Immature natural killer cell (primary cell): ENCODE data around the gene SMAD9. TPM values are rescaled to one million over a fixed set of nuclear protein-coding genes. Genes with fewer than 3 reads are reported as not detected.

Experiments
- DNase-seq, 3 donors: peaks; one replicate each; pipeline ENCODE4 v3.0.0; 2022; ENCODE audit warnings: mixed read lengths in 1 of 3
- H3K27ac Mint-ChIP-seq, 6 donors: one replicate each; pipeline ENCODE4 v1.8.0; 2020; ENCODE audit warnings: mixed read lengths in 6 of 6, mild to moderate bottlenecking in 5 of 6, inconsistent platforms in 4 of 6, moderate library complexity in 3 of 6
- H3K27me3 Mint-ChIP-seq, 3 donors: one replicate each; pipeline ENCODE4 v1.8.0; 2020 to 2021; ENCODE audit warnings: low read depth in 3 of 3, mild to moderate bottlenecking in 3 of 3, mixed read lengths in 3 of 3, moderate library complexity in 3 of 3, inconsistent platforms in 1 of 3
- H3K36me3 Mint-ChIP-seq, 3 donors: one replicate each; pipeline ENCODE4 v1.8.0; 2020; ENCODE audit warnings: mixed read lengths in 3 of 3, inconsistent platforms in 2 of 3, mild to moderate bottlenecking in 2 of 3
- H3K4me1 Mint-ChIP-seq, 2 donors: one replicate each; pipeline ENCODE4 v1.8.0; 2020; ENCODE audit warnings: inconsistent platforms in 2 of 2, mild to moderate bottlenecking in 2 of 2, mixed read lengths in 2 of 2, moderate library complexity in 1 of 2
- H3K4me3 Mint-ChIP-seq, 5 donors: one replicate each; pipeline ENCODE4 v1.8.0; 2020; ENCODE audit warnings: mild to moderate bottlenecking in 5 of 5, mixed read lengths in 5 of 5, inconsistent platforms in 3 of 5, moderate library complexity in 3 of 5
- H3K9me3 Mint-ChIP-seq, 6 donors: one replicate each; pipeline ENCODE4 v1.8.0; 2020; ENCODE audit warnings: mild to moderate bottlenecking in 6 of 6, mixed read lengths in 6 of 6, inconsistent platforms in 4 of 6, moderate library complexity in 3 of 6
- polyA plus RNA-seq, 3 donors: library from polyadenylated mRNA; unstranded; fragments of 300-500 nt; fragmentation: Illumina TruSeq; gene quantifications; one replicate each; pipeline ENCODE4 v1.2.3, GENCODE V29; 2021

Gene SMAD9
- polyA plus RNA-seq, 3 donors from 2014 or later = 0.07 TPM; not detected in 2

DNA sequence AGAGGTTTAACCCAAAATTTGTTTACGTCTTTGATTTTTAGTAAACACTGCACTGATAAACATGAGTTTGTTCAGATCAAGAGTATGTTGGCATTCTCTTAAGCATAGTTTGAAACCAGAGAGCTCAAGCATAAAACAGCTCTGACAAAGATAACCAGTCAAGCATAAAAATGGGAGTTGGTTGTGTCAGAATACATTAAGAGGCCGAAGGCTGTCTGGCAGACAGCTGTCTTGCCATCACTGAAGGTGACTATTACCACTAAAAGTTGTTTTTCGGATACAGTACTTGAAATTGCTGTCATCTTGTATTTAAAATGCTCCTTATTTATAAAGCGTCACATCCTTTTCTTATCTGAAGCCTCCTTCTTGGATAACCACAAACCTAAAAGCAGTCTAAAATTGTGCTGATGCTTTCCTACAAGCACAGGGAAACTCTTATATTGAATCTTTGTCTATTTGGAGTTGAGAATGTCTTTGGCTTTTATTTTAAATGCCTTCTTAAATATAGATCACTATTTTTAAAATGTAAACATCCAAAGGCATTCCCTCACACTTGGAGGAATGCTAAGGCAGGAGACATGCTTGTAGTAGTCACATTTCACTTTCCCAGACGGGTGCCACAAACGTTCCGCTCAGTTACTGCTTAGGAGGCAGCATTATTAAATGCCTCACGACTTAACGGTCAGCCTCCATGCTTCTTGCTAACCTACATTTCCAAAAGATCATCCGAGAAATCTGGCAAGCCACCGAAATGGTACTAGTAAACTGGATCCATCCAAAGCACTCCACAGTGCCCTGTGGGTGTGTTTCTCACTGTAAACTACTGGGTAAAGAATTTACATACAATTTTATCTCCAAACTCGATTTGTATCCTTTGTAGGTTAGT lies 1.5 kb downstream of the SMAD9 start:
- Mint-ChIP-seq H3K4me3 (peak overlapping the region in 4 of 5 donors; percentile 30 to 57 (median 44)), H3K27ac (no peak overlapping the region), H3K27me3 (peaks cover 14 to 32% (median 14%) of the 10 kb centered on the region in 3 donors), H3K4me1 (peaks cover 6 to 9% of the 10 kb centered on the region in 2 donors), H3K9me3 (no peaks in the 10 kb centered on the region), H3K36me3 (no peaks in the 10 kb centered on the region)
- DNase-seq = no peak

DNA sequence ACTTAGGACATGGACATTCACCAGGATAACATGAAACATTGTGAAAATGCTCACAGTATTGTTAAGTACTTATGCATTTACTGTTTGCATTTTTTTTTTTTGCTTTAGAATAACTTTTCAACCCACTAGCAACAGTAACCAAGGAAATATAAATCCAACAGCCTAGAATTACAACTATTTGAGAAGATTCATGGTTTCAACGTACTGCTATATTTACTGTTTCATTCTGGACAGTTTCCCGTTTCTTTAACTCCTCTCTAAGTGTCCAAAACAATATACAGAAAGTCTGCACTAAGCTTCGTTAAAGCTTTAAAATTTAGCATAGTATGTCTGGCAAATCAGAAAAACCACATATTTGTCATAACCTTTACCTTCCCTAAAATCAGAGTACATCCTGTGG lies 2.7 kb downstream of the SMAD9 start:
- Mint-ChIP-seq H3K36me3 (no peaks in the 10 kb centered on the region), H3K27ac (no peak overlapping the region), H3K4me3 (no peak overlapping the region), H3K9me3 (no peaks in the 10 kb centered on the region), H3K27me3 (peaks cover 12 to 32% (median 14%) of the 10 kb centered on the region in 3 donors), H3K4me1 (peaks cover 6 to 9% of the 10 kb centered on the region in 2 donors)
- DNase-seq = no peak

DNA sequence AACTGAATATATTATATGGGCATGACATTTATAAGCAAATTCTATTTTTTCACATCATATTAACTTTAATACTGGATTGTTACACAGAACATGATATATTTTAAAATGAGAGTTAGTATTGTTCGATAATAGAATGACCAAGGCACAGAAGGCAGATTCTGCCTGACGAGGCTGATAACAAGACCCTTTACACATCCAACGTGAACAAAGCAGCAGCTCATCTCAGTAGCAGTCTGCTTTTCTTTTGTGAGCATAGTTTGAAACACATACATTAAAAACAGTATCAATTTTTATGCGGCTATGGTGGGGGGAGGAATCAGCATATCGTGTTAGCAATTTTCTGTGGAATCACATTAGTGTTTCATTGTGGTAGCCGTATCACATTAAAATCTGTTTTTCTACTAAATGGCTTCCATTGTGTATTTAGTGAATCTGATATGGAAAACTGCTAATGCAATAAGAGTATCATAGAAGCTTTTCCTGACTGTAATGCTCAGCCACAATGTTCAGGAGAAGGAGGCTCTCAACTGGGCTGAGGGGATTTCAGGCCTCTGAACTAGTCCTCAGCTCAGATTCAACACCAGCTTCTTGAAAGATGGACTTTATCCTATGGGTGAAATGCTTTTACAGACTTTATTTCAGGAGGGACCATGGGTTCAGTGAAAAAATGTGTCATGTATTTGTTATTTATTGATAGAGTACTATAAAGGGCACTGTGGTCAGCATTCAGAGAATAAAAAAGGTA lies 4.0 kb downstream of the SMAD9 start:
- Mint-ChIP-seq H3K36me3 (no peaks in the 10 kb centered on the region), H3K27me3 (peaks cover 10 to 26% (median 14%) of the 10 kb centered on the region in 3 donors), H3K4me3 (no peak overlapping the region), H3K27ac (no peak overlapping the region), H3K4me1 (peaks cover 6 to 9% of the 10 kb centered on the region in 2 donors), H3K9me3 (no peaks in the 10 kb centered on the region)
- no peak for DNase-seq

DNA sequence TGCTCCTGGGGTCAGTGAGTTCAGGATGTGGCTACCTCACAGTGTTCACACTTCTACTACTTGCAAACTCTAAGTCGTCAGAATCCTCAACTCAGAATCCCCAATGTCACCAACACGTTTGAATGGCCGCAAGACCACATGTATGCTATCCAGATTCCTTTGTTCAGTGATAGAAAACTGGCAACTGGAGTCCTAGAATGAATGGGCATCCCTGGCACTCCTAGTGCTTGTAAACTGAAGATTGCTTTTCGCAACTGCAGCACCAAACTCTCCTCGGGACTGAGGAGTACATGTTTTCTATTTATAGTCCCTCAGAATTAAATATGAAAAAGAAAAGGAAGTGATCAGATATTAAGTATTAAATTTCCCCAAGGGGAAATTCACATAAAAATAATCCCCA lies 4.9 kb downstream of the SMAD9 start:
- peaks cover 0 to 6% of the 10 kb centered on the region in 2 donors for H3K4me1 Mint-ChIP-seq
- peaks cover 4 to 26% (median 14%) of the 10 kb centered on the region in 3 donors for H3K27me3 Mint-ChIP-seq
- no peaks in the 10 kb centered on the region for H3K36me3 Mint-ChIP-seq
- no peak overlapping the region for H3K27ac Mint-ChIP-seq
- no peak for DNase-seq
- H3K4me3 Mint-ChIP-seq = no peak overlapping the region
- H3K9me3 Mint-ChIP-seq = no peaks in the 10 kb centered on the region

GRCh38 chr13:36914648-36915047 lies 5.4 kb downstream of the SMAD9 start:
- Mint-ChIP-seq H3K27ac (no peak overlapping the region), H3K9me3 (no peaks in the 10 kb centered on the region), H3K4me3 (no peak overlapping the region), H3K27me3 (peaks cover 4 to 26% (median 14%) of the 10 kb centered on the region in 3 donors), H3K36me3 (no peaks in the 10 kb centered on the region), H3K4me1 (peaks cover 0 to 6% of the 10 kb centered on the region in 2 donors)
- DNase-seq = no peak

- Mint-ChIP-seq H3K9me3 (no peaks in the 10 kb centered on the region), H3K36me3 (no peaks in the 10 kb centered on the region), H3K4me1 (no peaks in the 10 kb centered on the region), H3K27me3 (peaks cover 4 to 19% (median 7%) of the 10 kb centered on the region in 3 donors), H3K4me3 (no peak overlapping the region), H3K27ac (no peak overlapping the region)
- no peak for DNase-seq
These were observed 6.6 kb downstream of the SMAD9 start for GRCh38 chr13:36913463-36913862.

- no peak overlapping the region for H3K4me3 Mint-ChIP-seq
- no peak overlapping the region for H3K27ac Mint-ChIP-seq
- peaks cover 4 to 18% (median 4%) of the 10 kb centered on the region in 3 donors for H3K27me3 Mint-ChIP-seq
- DNase-seq = no peak
- H3K4me1 Mint-ChIP-seq = no peaks in the 10 kb centered on the region
- H3K36me3 Mint-ChIP-seq = no peaks in the 10 kb centered on the region
- no peaks in the 10 kb centered on the region for H3K9me3 Mint-ChIP-seq
These were observed 7.1 kb downstream of the SMAD9 start for GRCh38 chr13:36912973-36913372.

GRCh38 chr13:36912369-36912768 lies 7.7 kb downstream of the SMAD9 start:
- H3K36me3 Mint-ChIP-seq = no peaks in the 10 kb centered on the region
- no peak overlapping the region for H3K4me3 Mint-ChIP-seq
- H3K27me3 Mint-ChIP-seq = peaks cover 4 to 16% (median 4%) of the 10 kb centered on the region in 3 donors
- H3K4me1 Mint-ChIP-seq = no peaks in the 10 kb centered on the region
- DNase-seq = no peak
- no peaks in the 10 kb centered on the region for H3K9me3 Mint-ChIP-seq
- no peak overlapping the region for H3K27ac Mint-ChIP-seq

DNA sequence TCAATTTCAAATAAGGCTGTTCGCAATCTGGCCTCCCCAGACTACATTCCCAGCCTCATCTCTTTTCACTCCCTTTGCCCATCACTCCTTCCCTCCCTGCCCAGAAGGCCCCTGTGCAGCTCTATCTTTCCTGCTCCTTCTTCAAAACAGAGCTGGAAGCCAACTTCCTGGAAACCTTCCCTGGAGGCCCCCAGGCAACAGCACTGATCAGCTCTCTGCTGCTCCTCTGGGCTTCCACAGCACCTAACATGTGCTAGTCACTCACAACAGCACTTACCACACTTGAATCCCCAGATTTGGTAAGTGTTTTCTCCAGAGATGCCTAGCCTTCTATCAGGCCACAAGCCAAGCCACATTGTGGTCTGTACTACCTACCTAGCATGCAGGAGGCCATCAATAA lies 9.5 kb downstream of the SMAD9 start:
- H3K9me3 Mint-ChIP-seq = no peaks in the 10 kb centered on the region
- no peaks in the 10 kb centered on the region for H3K4me1 Mint-ChIP-seq
- no peaks in the 10 kb centered on the region for H3K36me3 Mint-ChIP-seq
- H3K27me3 Mint-ChIP-seq = peaks cover 1 to 12% (median 4%) of the 10 kb centered on the region in 3 donors
- no peak overlapping the region for H3K4me3 Mint-ChIP-seq
- DNase-seq = no peak
- no peak overlapping the region for H3K27ac Mint-ChIP-seq

DNA sequence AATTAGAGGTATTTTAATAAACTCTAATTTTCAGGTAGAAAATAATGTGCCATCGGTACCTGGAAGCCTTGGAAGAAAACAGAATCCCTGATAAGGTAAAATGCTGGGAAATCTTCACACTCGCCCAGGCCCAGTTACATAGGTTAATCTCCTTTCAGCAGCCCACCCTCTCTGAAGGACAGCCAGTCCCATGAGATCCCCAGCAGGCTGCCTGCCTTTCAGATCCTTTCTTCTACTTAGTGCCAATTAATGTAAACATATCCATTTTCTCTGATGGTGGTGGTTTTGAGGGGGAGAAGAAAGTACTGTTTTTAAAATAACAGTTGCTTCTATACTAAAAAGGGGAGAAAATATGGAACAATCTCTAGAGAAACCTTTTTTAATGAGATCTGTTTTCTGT lies 12.2 kb downstream of the SMAD9 start:
- H3K27ac Mint-ChIP-seq = no peak overlapping the region

GRCh38 chr13:36907266-36907665 lies 12.8 kb downstream of the SMAD9 start:
- no peak overlapping the region for H3K4me3 Mint-ChIP-seq
- no peak overlapping the region for H3K27ac Mint-ChIP-seq
- H3K9me3 Mint-ChIP-seq = no peaks in the 10 kb centered on the region
- no peaks in the 10 kb centered on the region for H3K36me3 Mint-ChIP-seq
- DNase-seq = no peak
- H3K27me3 Mint-ChIP-seq = peaks cover 1 to 7% (median 1%) of the 10 kb centered on the region in 3 donors
- H3K4me1 Mint-ChIP-seq = no peaks in the 10 kb centered on the region

More for the DNA sequence above, 12.2 kb downstream of the SMAD9 start:
- H3K4me1 Mint-ChIP-seq = no peaks in the 10 kb centered on the region
- no peaks in the 10 kb centered on the region for H3K36me3 Mint-ChIP-seq
- DNase-seq = no peak
- H3K9me3 Mint-ChIP-seq = no peaks in the 10 kb centered on the region
- no peak overlapping the region for H3K4me3 Mint-ChIP-seq
- peaks cover 1 to 7% (median 1%) of the 10 kb centered on the region in 3 donors for H3K27me3 Mint-ChIP-seq

GRCh38 chr13:36905944-36906343 lies 14.1 kb downstream of the SMAD9 start:
- Mint-ChIP-seq H3K27me3 (peaks cover 1 to 16% (median 2%) of the 10 kb centered on the region in 3 donors), H3K9me3 (no peaks in the 10 kb centered on the region), H3K27ac (no peak overlapping the region)

DNA sequence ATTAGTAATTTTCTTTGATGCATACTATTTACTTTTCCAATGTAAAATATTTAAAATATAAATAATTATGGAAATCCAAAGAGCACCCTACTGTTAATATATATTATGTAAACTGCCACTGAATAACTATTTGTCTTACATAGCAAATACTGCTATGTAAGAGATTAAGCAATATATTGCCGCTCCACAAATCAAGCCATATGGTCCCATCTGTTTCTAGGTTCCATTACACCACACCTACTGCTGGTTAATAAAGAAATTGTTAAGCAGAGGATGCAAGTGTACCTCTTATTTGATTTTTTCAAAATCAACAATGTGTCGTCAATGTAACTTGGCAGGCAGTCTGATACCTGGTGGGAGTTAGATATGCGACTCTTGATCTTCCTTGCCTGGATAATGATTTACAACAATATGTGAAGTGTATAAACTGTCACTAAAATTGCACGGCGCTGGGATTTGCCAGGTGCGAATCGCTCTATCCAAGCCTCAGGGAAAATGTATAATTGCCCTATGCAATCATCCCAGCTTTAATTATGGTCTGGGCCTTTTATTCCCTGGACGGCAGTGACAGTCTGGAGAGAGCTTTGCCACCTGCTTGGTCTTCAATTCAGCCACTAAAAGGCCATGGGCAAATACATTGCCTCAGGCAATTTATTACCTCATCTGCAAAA lies 16.0 kb downstream of the SMAD9 start:
- Mint-ChIP-seq H3K9me3 (no peaks in the 10 kb centered on the region), H3K27me3 (peaks cover 5 to 15% (median 7%) of the 10 kb centered on the region in 3 donors), H3K4me1 (no peaks in the 10 kb centered on the region), H3K4me3 (no peak overlapping the region), H3K36me3 (no peaks in the 10 kb centered on the region), H3K27ac (no peak overlapping the region)
- DNase-seq = no peak

More at GRCh38 chr13:36905944-36906343, 14.1 kb downstream of the SMAD9 start:
- Mint-ChIP-seq H3K4me1 (no peaks in the 10 kb centered on the region), H3K4me3 (no peak overlapping the region), H3K36me3 (no peaks in the 10 kb centered on the region)
- DNase-seq = no peak
